Activated CD8-positive, alpha-beta memory T cell treated with anti-CD3 and anti-CD28 coated beads for 4 hours (primary cell): ENCODE measurements around the gene KLHL3.

Source experiments
- DNase-seq, 2 donors: peaks; one replicate each; pipeline ENCODE4 v3.0.0-alpha.2; 2020; ENCODE audit warnings: low read depth in 2 of 2

The KLHL3 gene

DNA sequence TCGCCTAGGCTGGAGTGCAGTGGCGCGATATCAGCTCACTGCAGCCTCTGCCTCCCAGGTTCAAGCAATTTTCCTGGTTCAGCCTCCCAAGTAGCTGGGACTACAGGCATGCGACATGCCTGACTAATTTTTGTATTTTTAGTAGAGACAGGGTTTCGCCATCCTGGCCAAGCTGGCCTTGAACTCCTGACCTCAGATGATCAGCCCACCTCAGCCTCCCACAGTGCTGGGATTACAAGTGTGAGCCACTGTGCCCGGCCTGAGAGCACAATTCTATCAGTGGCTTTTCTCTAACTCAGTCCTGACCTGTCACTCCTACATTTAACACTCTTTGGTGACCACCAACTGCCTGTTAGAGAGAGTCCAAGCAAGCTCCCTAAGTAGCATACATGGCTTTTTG lies 154.1 kb downstream of the KLHL3 start:
- no peak for DNase-seq

DNA sequence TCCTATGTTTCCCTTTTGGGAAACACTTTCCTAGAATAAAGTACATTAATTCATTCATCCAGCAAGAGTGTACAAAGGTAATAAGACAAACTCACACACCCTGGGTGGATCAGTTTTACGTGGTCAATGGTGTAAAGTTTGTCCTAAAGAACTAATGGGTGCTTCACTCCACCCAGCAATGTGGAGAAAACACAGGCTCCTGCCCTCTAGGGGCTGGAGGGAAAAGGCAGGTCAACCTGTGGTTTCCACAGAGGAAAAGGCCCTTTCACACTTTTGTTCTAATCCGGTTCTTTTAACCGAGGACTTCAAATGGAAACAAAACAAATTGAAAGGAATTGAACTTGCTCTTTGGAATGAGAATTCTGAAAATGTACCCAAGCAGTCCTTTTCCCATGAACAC lies 155.9 kb downstream of the KLHL3 start:
- DNase-seq = no peak

DNA sequence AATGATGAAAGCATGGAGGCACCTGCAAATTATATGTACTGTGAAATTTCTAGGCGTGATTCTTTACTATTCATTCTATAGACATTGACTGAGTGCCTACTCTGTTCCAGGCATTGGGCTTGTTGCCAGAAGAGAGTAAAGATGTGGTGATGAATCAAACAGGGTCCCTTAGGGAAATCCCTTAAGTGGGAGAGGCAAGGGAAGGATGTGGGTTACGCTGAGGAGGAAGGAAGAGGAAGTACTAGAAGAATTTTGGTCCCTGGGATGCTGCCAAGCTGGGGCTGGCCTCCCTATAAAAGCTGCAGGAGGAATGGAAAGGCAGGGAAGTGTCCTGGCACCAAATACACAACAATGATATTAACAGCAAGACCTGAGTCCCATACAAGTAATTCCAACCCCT lies 160.0 kb downstream of the KLHL3 start:
- DNase-seq = no peak

DNA sequence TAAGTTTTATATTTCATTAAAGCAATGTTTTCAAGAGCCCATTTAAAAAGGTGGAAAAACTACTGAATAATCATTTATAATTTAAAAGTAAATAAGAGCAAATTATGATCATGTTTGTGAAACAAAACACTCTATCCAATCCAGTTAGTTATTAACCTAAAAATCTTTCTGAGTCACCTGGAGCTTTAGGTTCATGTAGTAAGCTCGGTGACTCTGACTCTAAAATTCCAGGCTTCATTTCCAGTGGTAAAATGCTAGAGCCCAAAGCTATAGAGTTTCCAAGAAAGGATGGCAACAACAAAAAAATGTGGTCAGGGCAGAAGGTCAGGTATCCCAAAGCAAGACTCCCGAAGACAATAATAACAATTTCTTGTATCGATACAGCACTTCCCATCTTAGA lies 160.7 kb downstream of the KLHL3 start:
- DNase-seq = no peak

DNA sequence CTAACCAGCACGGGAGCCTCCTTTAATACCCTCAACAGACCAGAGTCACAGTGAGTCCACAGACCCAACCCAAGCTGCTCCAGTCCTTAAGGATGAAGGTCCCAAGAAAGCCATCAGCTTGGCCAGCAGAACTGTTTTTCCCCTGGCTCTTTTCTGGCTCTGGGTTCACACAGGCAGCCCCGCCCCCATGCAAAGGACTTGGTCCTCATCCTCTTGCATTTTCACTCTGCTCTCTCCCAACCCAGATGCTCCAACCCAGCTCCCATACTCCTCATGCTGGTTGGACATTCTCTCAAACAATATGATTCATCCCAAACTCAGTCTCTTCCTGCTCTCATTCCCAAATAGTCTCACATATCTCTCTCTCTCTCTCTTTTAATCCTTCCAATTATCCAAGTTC lies 162.5 kb downstream of the KLHL3 start:
- DNase-seq = no peak

DNA sequence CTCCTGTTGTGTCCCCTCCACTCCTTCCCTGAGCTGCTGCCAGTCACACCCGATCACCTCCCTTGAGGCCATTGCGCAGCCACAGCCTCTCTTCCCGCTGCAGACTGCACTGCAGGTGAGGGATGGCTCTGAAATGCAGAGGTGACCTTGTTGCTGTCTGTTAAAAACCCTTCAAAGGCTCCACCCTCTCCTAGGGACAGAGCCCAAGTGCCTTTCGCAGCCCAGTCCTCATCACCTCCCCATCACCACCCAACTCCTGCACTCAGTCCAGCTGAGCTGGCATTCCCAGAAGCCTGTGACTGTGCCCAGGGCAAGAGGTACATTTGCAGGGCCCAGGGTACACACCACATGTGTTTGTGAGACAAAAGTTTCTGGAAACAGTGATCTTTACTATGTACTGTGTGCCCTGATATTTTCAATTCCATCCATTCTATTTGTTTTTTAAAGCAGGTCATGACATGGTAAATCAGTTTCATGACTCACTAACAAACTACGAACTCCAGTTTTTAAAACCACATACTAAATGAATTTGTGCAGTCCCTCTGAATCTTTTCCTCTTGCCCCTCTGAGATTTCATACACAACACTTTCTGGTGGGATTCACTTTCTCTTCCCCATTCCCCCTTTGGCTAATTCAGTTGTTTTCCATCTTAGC lies 163.7 kb downstream of the KLHL3 start:
- DNase-seq = no peak

DNA sequence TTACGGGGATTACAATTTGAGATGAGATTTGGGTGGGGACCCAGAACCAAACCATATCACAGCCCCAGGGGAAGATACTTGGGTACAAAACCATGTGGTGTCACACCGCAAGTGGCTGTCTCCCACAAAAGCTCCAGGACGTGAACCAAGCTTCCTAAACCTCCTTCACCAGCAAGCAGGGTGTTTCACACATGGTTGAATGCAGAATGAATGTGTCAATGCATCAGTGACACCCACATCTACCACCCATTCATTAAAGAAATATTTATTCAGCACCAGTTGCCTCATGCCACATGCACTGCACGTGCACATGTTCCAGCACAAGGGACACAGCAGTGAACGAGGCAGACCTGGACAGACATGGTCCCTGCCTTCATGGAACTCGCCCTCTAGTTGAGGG lies 165.8 kb downstream of the KLHL3 start:
- no peak for DNase-seq
